GM12801 (cell line): ENCODE results near the gene LRRC10B.

Experiments used
- CTCF ChIP-seq: IDR thresholded peaks from one replicate; pipeline ENCODE4 v1.5.1; 2011; ENCODE audit warnings: control low read depth; ENCODE audit not compliant: insufficient read length; ENCODE audit errors: extremely low read depth

Gene LRRC10B

GRCh38 chr11:61507962-61508861 is at the start of gene LRRC10B:
LRRC10B (plus strand) TSS chr11:61508749; CDS start chr11:61508999, 250 bp downstream.
- no peak for TF ChIP-seq CTCF

DNA sequence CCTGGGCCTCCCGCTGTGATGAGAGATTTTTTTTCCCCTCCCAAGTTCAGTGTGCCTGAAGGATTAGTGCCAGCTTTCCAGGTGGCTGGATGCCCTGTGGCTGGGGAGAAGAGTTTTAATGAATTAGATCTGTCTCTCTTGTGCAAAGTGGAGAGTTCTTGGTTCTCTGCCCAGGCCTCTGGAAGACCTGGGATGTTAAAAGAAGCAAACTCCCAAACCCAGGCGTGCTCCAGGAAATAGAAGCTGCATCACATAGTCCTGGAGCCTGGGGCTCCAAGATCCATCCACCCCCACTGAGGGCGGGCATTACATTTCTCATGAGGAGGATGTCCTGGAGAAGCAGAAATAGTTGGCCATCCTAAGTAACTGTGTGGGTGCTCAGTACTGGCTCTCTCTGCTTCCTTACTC is 48.1 kb upstream of the LRRC10B start:
- no peak for TF ChIP-seq CTCF

DNA sequence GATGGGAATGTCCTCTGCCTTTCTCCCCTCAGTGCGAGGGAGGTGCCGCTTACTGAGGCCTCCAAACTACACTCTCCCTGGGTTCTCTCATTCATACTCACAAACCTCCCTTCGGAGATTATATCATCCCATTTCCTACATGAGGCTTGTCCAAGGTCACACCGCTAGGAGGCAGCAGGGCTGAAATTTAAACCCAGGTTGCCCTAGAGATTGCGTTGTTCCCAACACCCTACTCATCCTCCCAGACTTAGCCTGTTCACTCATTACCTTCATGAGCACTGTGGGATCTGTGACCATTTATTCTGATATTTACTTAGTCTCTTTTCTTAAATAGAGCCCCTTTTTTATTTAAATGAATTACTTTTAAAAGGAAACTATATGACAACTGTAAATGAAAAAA is 47.6 kb upstream of the LRRC10B start:
- TF ChIP-seq CTCF, result no peak

- no peak for TF ChIP-seq CTCF
Measured at GRCh38 chr11:61468002-61468401, 40.5 kb upstream of the LRRC10B start.

DNA sequence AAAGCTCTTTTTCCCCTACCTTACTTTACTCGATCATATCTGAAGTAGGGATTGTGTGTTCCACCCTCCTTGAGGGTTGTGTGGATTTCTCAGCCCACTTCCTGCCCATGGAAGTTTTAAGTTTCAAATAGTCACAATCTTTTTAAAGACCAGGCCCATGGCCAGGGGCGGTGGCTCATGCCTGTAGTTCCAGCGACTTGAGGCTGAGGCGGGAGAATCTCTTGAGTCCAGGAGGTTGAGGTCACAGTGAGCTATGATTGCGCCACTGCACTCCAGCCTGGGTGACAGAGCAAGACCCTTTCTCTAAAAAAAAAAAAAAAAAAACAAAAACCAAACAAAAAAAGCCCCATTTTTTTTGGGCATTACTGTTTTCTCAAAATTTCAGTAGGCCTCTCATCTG is 36.3 kb upstream of the LRRC10B start:
- no peak for TF ChIP-seq CTCF

DNA sequence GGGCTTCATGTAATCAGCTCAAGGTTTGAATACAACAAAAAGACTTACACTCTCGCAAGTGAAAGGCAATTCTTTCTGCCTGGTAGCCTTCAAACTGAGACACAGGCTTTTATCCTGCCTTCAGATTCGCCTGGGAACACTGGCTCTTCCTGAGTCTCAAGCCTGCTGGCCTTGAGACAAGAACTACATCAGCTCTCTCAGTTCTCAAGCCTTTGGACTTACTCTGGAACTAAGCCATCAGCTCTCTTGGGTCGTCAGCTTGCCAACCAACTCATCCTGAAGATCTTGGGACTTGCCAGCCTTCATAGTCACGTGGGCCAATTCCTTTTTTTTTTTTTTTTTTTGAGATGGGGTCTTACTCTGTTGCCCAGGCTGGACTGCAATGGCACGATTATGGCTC is 35.7 kb upstream of the LRRC10B start:
- TF ChIP-seq CTCF, result no peak

DNA sequence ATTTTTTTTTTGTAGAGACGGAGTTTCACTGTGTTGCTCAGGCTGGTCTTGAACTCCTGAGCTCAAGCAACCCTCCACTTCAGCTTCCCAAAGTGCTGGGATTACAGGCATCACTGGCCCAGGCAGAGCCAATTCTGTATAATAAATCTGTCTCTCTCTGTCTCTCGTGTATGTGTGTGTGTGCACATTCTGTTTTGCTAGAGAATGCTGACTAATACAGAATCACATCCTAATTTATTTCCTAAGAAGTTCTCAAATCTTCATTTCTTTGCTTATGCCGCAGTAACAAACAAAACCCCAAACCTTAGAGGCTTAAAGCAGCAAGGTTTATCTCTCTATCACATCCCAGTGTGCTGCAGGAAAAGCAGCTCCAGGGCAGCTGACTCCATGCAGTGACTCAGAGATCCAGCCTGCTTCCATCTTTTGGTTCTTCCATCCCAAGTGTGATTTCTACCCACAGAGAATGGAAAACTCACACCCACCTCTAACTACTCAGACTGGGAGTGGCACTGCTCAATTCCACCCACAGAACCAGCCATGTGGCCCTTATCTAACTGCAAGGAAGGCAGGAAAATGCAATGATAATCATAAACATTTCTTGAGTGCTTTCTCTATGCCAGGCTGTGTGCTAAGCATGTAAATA is 35.1 kb upstream of the LRRC10B start:
- no peak for TF ChIP-seq CTCF
